ENCODE results near the gene PDE1C.

DNA sequence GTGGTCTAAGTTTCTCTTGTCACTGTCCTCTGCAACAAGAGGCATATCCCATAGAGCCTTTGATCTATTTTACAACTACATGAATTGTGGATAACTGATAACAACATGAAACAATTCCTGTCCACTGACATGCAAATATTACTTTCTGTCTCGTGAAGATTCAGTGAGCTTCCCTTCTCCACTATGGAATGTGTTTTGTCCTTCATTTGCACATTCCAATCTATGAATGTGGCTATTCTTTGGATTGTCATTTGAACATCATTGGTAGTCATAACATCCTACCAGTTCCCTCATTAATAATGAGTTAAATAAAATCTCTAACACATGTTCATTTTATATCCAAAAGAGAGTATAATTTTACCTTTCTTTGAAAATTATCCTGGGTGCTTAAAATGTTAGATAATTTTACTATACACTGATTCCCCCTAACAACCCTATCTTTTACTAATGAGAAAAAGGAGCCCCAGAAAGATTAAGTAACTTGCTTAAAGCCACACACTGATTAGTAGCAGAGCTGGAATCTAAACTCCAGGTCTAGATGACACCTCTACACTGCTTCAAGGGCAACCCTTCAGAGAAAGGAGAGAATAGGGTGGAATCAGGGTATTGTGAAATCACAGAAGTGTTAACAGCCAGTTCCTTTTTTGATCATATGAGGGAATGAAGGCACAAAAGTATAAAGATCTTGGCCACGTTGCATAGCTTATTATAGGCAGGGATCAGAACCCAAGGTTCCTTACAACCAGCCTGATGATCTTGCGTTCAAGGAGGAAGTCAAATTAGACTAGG is 39.1 kb downstream of the PDE1C start:
- TF ChIP-seq, protein P1, sequence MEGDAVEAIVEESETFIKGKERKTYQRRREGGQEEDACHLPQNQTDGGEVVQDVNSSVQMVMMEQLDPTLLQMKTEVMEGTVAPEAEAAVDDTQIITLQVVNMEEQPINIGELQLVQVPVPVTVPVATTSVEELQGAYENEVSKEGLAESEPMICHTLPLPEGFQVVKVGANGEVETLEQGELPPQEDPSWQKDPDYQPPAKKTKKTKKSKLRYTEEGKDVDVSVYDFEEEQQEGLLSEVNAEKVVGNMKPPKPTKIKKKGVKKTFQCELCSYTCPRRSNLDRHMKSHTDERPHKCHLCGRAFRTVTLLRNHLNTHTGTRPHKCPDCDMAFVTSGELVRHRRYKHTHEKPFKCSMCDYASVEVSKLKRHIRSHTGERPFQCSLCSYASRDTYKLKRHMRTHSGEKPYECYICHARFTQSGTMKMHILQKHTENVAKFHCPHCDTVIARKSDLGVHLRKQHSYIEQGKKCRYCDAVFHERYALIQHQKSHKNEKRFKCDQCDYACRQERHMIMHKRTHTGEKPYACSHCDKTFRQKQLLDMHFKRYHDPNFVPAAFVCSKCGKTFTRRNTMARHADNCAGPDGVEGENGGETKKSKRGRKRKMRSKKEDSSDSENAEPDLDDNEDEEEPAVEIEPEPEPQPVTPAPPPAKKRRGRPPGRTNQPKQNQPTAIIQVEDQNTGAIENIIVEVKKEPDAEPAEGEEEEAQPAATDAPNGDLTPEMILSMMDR (conservative IDR thresholded peaks at IDR 0.05 in 1 of 2, IDR thresholded peaks at IDR 0.05 in 1 of 2; ENCODE audit: low read depth in 1 of 2, low read length in 2 of 2), result no peak
- no peak for TF ChIP-seq EZH2 (IDR thresholded peaks at IDR 0.05; ENCODE audit: low read length, missing control alignments)
